ENCODE measurements around the gene CFAP100.

Gene CFAP100

DNA sequence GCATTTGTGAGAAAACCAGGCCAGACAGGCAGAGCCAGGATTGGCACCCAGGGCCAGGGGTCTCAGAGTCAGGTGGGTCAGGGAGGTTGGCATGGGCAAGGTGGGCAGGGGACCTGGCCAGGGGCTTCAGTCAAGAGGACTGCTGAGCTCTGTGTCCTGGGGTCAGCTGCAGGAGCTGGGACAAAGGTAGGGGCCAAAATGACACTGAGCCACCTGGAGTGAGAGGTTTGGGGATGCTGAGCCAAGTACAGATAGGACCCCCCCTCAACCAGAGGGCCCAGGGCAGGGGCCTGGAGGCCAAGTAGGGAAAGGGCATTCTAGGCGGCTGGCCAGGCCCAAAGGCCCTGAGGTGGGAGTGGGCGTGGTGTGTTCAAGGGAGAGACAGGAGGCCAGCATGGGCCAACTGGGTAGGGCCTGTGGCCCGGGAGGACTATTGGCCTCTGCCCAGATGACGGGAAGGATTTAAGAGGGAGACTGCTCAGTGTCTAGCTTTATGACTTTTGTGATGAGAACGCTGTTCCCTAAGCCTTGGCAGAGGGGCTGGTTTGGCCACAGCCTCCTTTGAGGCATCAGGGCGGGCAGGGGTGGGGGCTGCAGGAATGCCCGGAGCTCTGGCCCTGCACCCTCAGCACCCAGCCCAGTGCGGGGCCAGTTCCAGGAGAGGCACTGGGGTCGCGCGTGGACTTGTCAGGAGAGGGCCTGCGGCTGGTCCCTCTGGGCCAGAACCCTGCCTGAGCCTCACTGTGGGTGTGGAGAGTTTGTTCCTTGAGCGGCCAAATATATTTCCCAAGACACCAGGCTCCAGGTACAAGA lies 3.1 kb downstream of the CFAP100 start:
- Histone ChIP-seq H3K9me3 (ENCODE audit: control insufficient read depth, insufficient read depth, low read length) (no peaks in the 10 kb centered on the region), H3K4me1 (ENCODE audit: insufficient read depth, low read length) (peaks cover 6% of the 10 kb centered on the region; the same call in 1 of the 2 replicates), H3K9ac (ENCODE audit: low read depth, low read length) (no peak overlapping the region), H3K36me3 (ENCODE audit: insufficient read depth, low read length) (no peaks in the 10 kb centered on the region)

GRCh38 chr3:126398423-126399350 lies 4.0 kb downstream of the CFAP100 start:
- H3K9ac ChIP-seq (ENCODE audit: low read depth, low read length) = no peak overlapping the region
- H3K4me1 ChIP-seq (ENCODE audit: insufficient read depth, low read length) = peaks cover 6% of the 10 kb centered on the region; the same call in 1 of the 2 replicates
- H3K9me3 ChIP-seq (ENCODE audit: control insufficient read depth, insufficient read depth, low read length) = no peaks in the 10 kb centered on the region
- H3K36me3 ChIP-seq (ENCODE audit: insufficient read depth, low read length) = no peaks in the 10 kb centered on the region

- Histone ChIP-seq H3K36me3 (ENCODE audit: insufficient read depth, low read length) (no peaks in the 10 kb centered on the region), H3K9ac (ENCODE audit: low read depth, low read length) (no peak overlapping the region), H3K9me3 (ENCODE audit: control insufficient read depth, insufficient read depth, low read length) (no peaks in the 10 kb centered on the region), H3K4me1 (ENCODE audit: insufficient read depth, low read length) (peaks cover 6% of the 10 kb centered on the region; the same call in 1 of the 2 replicates)
Observed at GRCh38 chr3:126399351-126399735, 4.6 kb downstream of the CFAP100 start.

DNA sequence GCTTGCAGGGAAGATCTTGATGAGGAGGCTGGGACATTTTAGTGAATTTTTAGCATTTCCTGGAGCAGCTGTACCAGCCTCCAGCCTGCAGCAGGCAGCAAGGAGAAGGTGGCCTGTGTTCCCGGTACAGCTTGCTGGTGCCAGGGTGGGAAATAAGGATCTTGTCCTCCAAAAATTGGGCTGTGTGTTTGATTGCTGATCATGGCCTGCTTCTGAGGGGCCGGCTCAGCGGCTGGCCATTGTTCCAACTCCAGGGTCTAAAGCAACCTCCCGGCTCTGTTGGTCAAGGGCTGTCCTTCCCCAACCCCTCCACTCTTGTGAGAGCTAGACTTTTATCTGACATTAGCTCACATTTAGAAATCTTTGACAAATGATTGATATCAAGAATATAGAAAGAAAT lies 5.0 kb downstream of the CFAP100 start:
- Histone ChIP-seq H3K4me1 (ENCODE audit: insufficient read depth, low read length) (peaks cover 6% of the 10 kb centered on the region; the same call in 1 of the 2 replicates), H3K36me3 (ENCODE audit: insufficient read depth, low read length) (no peaks in the 10 kb centered on the region), H3K9me3 (ENCODE audit: control insufficient read depth, insufficient read depth, low read length) (no peaks in the 10 kb centered on the region), H3K9ac (ENCODE audit: low read depth, low read length) (no peak overlapping the region)

DNA sequence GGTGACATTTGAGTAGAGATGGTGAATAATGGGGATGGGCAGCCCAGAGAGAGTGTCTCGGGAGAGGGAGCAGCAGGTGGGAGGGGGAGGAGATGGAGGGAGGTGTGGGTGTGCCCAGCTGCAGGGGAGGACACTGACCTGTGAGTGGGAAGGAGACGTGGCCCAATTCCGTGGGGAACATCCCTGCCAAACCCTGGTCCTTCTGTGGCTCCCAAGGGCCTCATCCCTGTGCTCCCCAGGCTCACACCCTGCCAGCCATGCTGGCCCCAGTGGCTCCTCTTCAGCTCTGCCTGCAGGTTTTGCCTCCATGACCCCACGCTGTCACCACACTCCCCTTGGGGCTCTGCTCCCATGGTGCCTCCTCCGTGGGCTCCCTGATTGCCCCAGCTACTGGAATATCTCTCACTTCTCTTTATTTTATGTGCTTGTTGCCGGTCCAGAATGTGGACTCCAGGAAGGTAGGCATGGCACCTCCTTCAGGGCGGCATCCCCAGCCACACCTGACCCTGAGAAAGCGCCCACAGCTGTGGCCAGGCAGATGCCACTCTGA lies 7.0 kb downstream of the CFAP100 start:
- Histone ChIP-seq H3K9me3 (ENCODE audit: control insufficient read depth, insufficient read depth, low read length) (no peaks in the 10 kb centered on the region), H3K36me3 (ENCODE audit: insufficient read depth, low read length) (no peaks in the 10 kb centered on the region), H3K4me1 (ENCODE audit: insufficient read depth, low read length) (peaks cover 6% of the 10 kb centered on the region; the same call in 1 of the 2 replicates), H3K9ac (ENCODE audit: low read depth, low read length) (no peak overlapping the region)

DNA sequence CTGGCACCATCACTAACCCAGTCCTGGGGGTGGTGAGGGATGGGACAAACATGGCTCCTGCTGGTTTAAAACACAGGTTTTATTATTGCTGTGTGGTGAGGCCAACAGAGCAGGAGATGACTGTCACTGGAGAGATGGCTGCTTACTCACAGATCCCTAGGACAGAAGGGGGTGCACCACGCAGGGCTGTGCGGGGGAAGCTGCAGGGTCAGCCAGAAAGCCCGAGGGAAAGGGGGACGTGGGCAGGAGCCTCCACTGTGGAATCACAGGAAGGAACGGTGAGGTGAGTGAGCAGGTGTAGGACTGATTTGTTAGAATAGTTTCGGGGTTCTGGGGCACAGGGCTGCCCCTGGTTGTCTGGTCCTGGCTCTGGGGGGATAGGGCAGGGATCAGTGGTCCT lies 7.5 kb downstream of the CFAP100 start:
- no peak overlapping the region for H3K9ac ChIP-seq (ENCODE audit: low read depth, low read length)
- peaks cover 6% of the 10 kb centered on the region; the same call in 1 of the 2 replicates for H3K4me1 ChIP-seq (ENCODE audit: insufficient read depth, low read length)
- no peaks in the 10 kb centered on the region for H3K9me3 ChIP-seq (ENCODE audit: control insufficient read depth, insufficient read depth, low read length)
- no peaks in the 10 kb centered on the region for H3K36me3 ChIP-seq (ENCODE audit: insufficient read depth, low read length)

- Histone ChIP-seq H3K36me3 (ENCODE audit: insufficient read depth, low read length) (no peaks in the 10 kb centered on the region), H3K4me1 (ENCODE audit: insufficient read depth, low read length) (peaks cover 6% of the 10 kb centered on the region; the same call in 1 of the 2 replicates), H3K9me3 (ENCODE audit: control insufficient read depth, insufficient read depth, low read length) (no peaks in the 10 kb centered on the region), H3K9ac (ENCODE audit: low read depth, low read length) (no peak overlapping the region)
Observed at GRCh38 chr3:126402666-126403302, 8.1 kb downstream of the CFAP100 start.

GRCh38 chr3:126406389-126407296 lies 11.9 kb downstream of the CFAP100 start:
- Histone ChIP-seq H3K9me3 (ENCODE audit: control insufficient read depth, insufficient read depth, low read length) (no peaks in the 10 kb centered on the region), H3K36me3 (ENCODE audit: insufficient read depth, low read length) (no peaks in the 10 kb centered on the region), H3K9ac (ENCODE audit: low read depth, low read length) (no peak overlapping the region), H3K4me1 (ENCODE audit: insufficient read depth, low read length) (peaks cover 6% of the 10 kb centered on the region; the same call in 1 of the 2 replicates)

DNA sequence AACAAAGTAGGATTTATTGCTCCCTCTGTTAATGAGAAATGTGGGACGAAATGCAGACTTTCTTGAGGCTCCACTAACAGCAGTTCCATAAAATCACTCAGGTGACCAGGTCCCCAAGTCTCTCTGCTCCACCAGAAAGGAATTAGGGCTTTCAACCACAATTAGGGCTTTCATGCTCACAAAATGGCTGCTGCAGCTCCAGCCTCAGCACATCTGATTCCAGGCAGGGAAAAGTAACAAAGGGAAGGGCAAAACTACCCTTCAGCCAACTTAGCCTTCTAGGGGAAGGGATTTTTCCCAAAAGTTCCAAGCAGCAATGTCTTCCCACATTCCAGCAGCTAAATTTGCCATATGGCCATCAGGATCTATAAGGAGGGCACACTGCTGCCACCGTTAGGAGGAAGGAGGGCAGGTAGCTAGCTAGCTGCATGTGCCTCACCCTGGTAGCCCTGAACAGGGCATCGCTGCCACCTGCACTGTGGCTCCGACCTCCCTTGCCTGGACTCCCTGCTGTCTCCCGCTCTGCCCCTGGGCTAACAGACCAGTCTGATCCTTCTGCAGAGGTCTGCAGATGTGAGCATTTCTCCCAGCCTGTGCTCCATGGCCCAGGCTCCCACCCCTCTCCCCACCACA lies 12.8 kb downstream of the CFAP100 start:
- Histone ChIP-seq H3K9me3 (ENCODE audit: control insufficient read depth, insufficient read depth, low read length) (no peaks in the 10 kb centered on the region), H3K4me1 (ENCODE audit: insufficient read depth, low read length) (no peaks in the 10 kb centered on the region), H3K36me3 (ENCODE audit: insufficient read depth, low read length) (no peaks in the 10 kb centered on the region), H3K9ac (ENCODE audit: low read depth, low read length) (no peak overlapping the region)

- Histone ChIP-seq H3K4me1 (ENCODE audit: insufficient read depth, low read length) (no peaks in the 10 kb centered on the region), H3K9me3 (ENCODE audit: control insufficient read depth, insufficient read depth, low read length) (no peaks in the 10 kb centered on the region), H3K36me3 (ENCODE audit: insufficient read depth, low read length) (no peaks in the 10 kb centered on the region), H3K9ac (ENCODE audit: low read depth, low read length) (no peak overlapping the region)
Observed at GRCh38 chr3:126408099-126408498, 13.4 kb downstream of the CFAP100 start.

- Histone ChIP-seq H3K36me3 (ENCODE audit: insufficient read depth, low read length) (no peaks in the 10 kb centered on the region), H3K9ac (ENCODE audit: low read depth, low read length) (no peak overlapping the region), H3K4me1 (ENCODE audit: insufficient read depth, low read length) (no peaks in the 10 kb centered on the region), H3K9me3 (ENCODE audit: control insufficient read depth, insufficient read depth, low read length) (no peaks in the 10 kb centered on the region)
Observed at GRCh38 chr3:126412841-126413692, 18.4 kb downstream of the CFAP100 start.

DNA sequence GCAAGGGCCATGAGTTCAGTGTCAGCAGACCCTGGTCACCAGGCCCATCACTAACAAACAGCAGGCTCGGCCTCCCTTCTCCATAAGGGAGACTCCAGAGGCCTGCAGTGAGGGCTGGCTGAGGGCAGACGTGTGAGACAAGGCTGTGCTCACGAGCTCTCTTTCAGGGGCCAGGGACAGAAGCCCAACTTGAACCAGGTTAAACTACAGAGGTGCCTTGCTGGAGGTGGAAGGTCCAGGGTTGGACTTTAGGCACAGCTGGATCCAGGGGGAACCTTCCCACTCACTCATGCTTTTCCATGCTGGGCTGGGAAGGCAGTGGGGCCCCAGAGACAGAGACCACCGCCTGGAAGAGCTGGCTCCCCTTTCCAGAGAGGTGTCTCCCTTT lies 19.0 kb downstream of the CFAP100 start:
- H3K9me3 ChIP-seq (ENCODE audit: control insufficient read depth, insufficient read depth, low read length) = no peaks in the 10 kb centered on the region
- no peaks in the 10 kb centered on the region for H3K36me3 ChIP-seq (ENCODE audit: insufficient read depth, low read length)
- H3K4me1 ChIP-seq (ENCODE audit: insufficient read depth, low read length) = no peaks in the 10 kb centered on the region
- no peak overlapping the region for H3K9ac ChIP-seq (ENCODE audit: low read depth, low read length)
